Muscle layer of duodenum (tissue), 2 donors: ENCODE results near the gene CLCC1.
"Not testable (repeated sequence)": the region's sequence is repeated elsewhere in the genome, so short reads cannot be mapped to it uniquely, and the experiment has no call there.

Experiments
- H3K27ac ChIP-seq: one replicate; pipeline ENCODE4 v1.7.0; 2013; ENCODE audit warnings: mild to moderate bottlenecking, low read length
- H3K27me3 ChIP-seq: one replicate; pipeline ENCODE4 v1.7.0; 2013; ENCODE audit warnings: low read depth, mild to moderate bottlenecking, control low read depth, low read length
- H3K36me3 ChIP-seq, 2 donors: one replicate each; pipeline ENCODE4 v1.7.0; 2013; ENCODE audit warnings: low read length in 2 of 2, control low read depth in 1 of 2, mild to moderate bottlenecking in 1 of 2; ENCODE audit not compliant: insufficient read depth in 2 of 2, control insufficient read depth in 1 of 2
- H3K4me1 ChIP-seq, 2 donors: one replicate each; pipeline ENCODE4 v1.7.0; 2013; ENCODE audit warnings: low read length in 2 of 2, mild to moderate bottlenecking in 2 of 2, control low read depth in 1 of 2, moderate library complexity in 1 of 2; ENCODE audit not compliant: insufficient read depth in 2 of 2, control insufficient read depth in 1 of 2
- H3K4me3 ChIP-seq, 2 donors: one replicate each; pipeline ENCODE4 v1.7.0; 2013; ENCODE audit warnings: low read length in 2 of 2, low read depth in 1 of 2, mild to moderate bottlenecking in 1 of 2
- H3K9me3 ChIP-seq, 2 donors: one replicate each; pipeline ENCODE4 v1.7.0; 2013; ENCODE audit warnings: low read length in 2 of 2, control low read depth in 1 of 2, mild to moderate bottlenecking in 1 of 2; ENCODE audit not compliant: control insufficient read depth in 1 of 2
- donor health status: healthy.

The CLCC1 gene

DNA sequence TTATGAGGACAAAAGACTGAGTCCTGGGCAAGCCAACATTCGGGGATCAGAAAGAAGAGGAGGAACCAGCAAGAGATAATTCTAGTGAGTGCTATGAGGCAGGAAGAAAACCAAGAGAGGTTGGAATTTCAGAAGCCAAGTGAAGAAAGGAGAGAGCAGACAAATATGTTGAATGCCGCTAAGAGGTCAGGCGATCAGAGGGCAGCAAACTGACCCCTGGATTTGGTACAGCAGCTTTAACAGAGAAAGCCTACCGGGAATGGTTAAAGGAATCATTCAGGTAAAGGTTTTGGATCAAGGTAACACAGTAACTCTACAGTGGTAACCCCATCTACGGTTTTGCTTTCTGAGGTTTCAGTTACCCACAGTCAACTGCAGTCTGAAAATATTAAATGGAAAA, 5.4 kb downstream of the CLCC1 start:
- Histone ChIP-seq H3K27me3 (no peaks in the 10 kb centered on the region), H3K4me1 (peaks cover 10 to 14% of the 10 kb centered on the region in 2 donors), H3K9me3 (no peaks in the 10 kb centered on the region), H3K36me3 (peaks cover 0 to 10% of the 10 kb centered on the region in 2 donors), H3K4me3 (no peak overlapping the region), H3K27ac (no peak overlapping the region)

DNA sequence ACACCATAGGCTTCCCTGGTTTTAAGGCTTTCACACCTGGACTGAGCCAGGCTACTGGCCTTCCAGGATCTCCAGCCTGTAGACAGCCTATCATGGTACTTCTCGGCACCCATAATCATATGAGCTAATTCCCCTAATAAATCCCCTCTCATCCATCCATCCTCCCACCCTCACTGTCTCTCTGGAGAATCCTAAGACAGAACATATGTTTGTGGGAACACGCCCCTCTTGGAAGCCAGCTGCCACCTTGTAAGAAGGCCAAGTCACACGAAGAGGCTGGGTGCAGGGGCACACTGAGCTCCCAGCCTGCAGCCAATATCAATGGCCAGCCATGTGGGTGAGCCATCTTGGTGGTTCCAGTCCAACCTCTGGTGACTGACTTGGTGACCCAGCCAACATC, 7.4 kb downstream of the CLCC1 start:
- Histone ChIP-seq H3K4me1 (peaks cover under 1 to 3% of the 10 kb centered on the region in 2 donors), H3K27ac (no peak overlapping the region), H3K9me3 (no peaks in the 10 kb centered on the region), H3K36me3 (peaks cover 0 to 10% of the 10 kb centered on the region in 2 donors), H3K4me3 (no peak overlapping the region), H3K27me3 (no peaks in the 10 kb centered on the region)

GRCh38 chr1:108955111-108955510, 8.2 kb downstream of the CLCC1 start:
- H3K27ac ChIP-seq, result no peak overlapping the region
- no peaks in the 10 kb centered on the region for H3K4me1 ChIP-seq
- no peaks in the 10 kb centered on the region for H3K27me3 ChIP-seq
- no peaks in the 10 kb centered on the region for H3K9me3 ChIP-seq
- no peak overlapping the region for H3K4me3 ChIP-seq
- peaks cover 0 to 10% of the 10 kb centered on the region in 2 donors for H3K36me3 ChIP-seq

- no peak overlapping the region for H3K4me3 ChIP-seq
- no peaks in the 10 kb centered on the region for H3K27me3 ChIP-seq
- H3K27ac ChIP-seq, result no peak overlapping the region
- peaks cover under 1 to 6% of the 10 kb centered on the region in 2 donors for H3K4me1 ChIP-seq
- peaks cover 0 to 10% of the 10 kb centered on the region in 2 donors for H3K36me3 ChIP-seq
- H3K9me3 ChIP-seq, result no peaks in the 10 kb centered on the region
Measured at GRCh38 chr1:108953452-108953851, 9.8 kb downstream of the CLCC1 start.

DNA sequence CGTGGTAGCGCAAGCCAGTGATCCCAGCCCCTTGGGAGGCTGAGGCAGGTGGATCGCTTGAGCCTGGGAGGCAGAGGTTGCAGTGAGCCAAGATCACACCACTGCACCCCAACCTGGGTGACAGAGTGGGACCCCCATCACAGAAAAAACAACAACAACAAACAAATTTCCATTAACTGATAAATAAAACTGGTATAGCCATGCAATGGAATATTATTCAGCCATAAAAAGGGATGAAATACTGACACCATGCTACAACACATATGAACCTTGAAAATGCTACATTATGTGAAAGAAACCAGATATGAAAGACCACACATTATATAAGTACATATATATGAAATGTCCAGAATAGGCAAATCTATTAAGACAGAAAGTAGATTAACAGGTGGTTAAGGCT, 12.0 kb downstream of the CLCC1 start:
- H3K27me3 ChIP-seq, result no peaks in the 10 kb centered on the region
- no peak overlapping the region for H3K4me3 ChIP-seq
- peaks cover 3 to 21% of the 10 kb centered on the region in 2 donors for H3K36me3 ChIP-seq
- H3K9me3 ChIP-seq, result no peaks in the 10 kb centered on the region
- H3K27ac ChIP-seq, result no peak overlapping the region
- H3K4me1 ChIP-seq, result peaks cover 8 to 15% of the 10 kb centered on the region in 2 donors

DNA sequence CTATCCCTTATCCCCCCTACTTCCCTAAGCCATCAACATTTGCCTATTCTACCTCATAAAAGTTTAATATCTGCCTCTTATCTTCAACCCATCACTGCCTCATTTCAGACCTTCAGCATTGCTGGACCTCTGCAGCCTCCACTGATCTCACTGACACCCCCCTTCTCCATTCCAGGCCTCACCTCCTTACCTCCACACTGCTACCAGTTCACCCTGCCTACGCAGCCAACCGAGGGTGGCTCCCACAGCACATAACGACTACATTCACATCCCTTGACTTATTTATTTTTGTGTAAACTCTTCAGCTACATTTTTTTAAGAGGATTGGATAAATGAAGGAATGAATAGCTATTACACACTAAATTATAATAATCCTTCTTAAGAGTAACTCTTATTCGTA, 14.2 kb downstream of the CLCC1 start:
- no peaks in the 10 kb centered on the region for H3K27me3 ChIP-seq
- peaks cover 8 to 15% of the 10 kb centered on the region in 2 donors for H3K4me1 ChIP-seq
- H3K9me3 ChIP-seq, result no peaks in the 10 kb centered on the region
- no peak overlapping the region for H3K4me3 ChIP-seq
- peaks cover 8 to 14% of the 10 kb centered on the region in 2 donors for H3K36me3 ChIP-seq
- H3K27ac ChIP-seq, result no peak overlapping the region

DNA sequence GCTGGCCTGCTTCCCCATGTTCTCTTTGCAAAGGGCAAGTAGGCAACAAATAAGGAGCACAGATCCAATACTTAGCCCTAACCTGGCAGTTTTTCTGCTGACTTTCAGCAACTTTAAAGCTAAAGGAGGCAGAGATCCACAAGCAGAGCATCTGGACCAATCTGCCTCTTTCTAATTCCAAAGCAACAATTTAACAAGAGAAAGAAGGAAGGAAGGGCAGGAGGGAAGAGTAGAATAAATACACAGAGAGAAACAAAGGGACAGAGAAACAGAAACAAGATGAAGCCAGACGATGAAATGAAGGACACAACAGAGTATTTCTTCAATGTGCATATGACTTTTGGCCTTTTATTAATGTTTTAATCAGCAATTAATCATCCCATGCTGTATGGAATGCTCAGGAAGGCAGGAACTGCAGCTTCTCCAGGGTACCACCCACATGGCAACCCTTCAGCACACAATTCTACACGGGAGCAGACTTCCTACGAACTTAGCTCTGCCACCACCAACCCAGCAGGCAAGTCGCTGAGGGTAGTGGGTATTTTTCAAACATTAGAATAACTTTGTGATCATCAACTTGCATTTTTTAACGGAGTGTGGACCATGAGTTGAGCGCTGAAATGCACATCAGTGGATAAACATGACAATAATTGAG, 15.3 kb downstream of the CLCC1 start:
- H3K27ac ChIP-seq, result peak overlapping the region; percentile 32
- H3K4me3 ChIP-seq, result peak overlapping the region in 1 of 2 donors; percentile 26
- H3K27me3 ChIP-seq, result no peaks in the 10 kb centered on the region
- H3K9me3 ChIP-seq, result no peaks in the 10 kb centered on the region
- H3K36me3 ChIP-seq, result peaks cover 8 to 17% of the 10 kb centered on the region in 2 donors
- peaks cover 8 to 15% of the 10 kb centered on the region in 2 donors for H3K4me1 ChIP-seq

- peaks cover 75 to 81% of the 10 kb centered on the region in 2 donors for H3K36me3 ChIP-seq
- no peaks in the 10 kb centered on the region for H3K4me1 ChIP-seq
- H3K4me3 ChIP-seq, result no peak overlapping the region
- H3K9me3 ChIP-seq, result no peaks in the 10 kb centered on the region
- H3K27me3 ChIP-seq, result no peaks in the 10 kb centered on the region
- H3K27ac ChIP-seq, result no peak overlapping the region
Measured at GRCh38 chr1:108936170-108936569, 27.1 kb downstream of the CLCC1 start.

GRCh38 chr1:108933944-108934343, 29.3 kb downstream of the CLCC1 start:
- Histone ChIP-seq H3K36me3 (peaks cover 80 to 91% of the 10 kb centered on the region in 2 donors), H3K4me1 (no peaks in the 10 kb centered on the region), H3K27ac (no peak overlapping the region), H3K27me3 (no peaks in the 10 kb centered on the region), H3K4me3 (no peak overlapping the region), H3K9me3 (no peaks in the 10 kb centered on the region)

- peaks cover 49 to 87% of the 10 kb centered on the region in 2 donors for H3K36me3 ChIP-seq
- not testable (repeated sequence) for H3K9me3 ChIP-seq, H3K4me1 ChIP-seq, H3K27me3 ChIP-seq, H3K4me3 ChIP-seq, H3K27ac ChIP-seq
Measured at GRCh38 chr1:108927565-108927964, 35.7 kb downstream of the CLCC1 start.

- Histone ChIP-seq H3K4me3 (no peak overlapping the region), H3K4me1 (no peaks in the 10 kb centered on the region), H3K9me3 (no peaks in the 10 kb centered on the region), H3K27ac (no peak overlapping the region), H3K27me3 (no peaks in the 10 kb centered on the region), H3K36me3 (peaks cover 34 to 76% of the 10 kb centered on the region in 2 donors)
Measured at GRCh38 chr1:108925920-108926319, 37.4 kb downstream of the CLCC1 start.

- H3K9me3 ChIP-seq, result no peaks in the 10 kb centered on the region
- H3K4me3 ChIP-seq, result no peak overlapping the region
- no peak overlapping the region for H3K27ac ChIP-seq
- H3K36me3 ChIP-seq, result peaks cover 0 to 7% of the 10 kb centered on the region in 2 donors
- no peaks in the 10 kb centered on the region for H3K4me1 ChIP-seq
- no peaks in the 10 kb centered on the region for H3K27me3 ChIP-seq
Measured at GRCh38 chr1:108916788-108917187, 46.5 kb downstream of the CLCC1 start.
